Mucosa of descending colon (tissue), 3 donors: ENCODE measurements around the gene KPNA2. TPM values are rescaled to one million over a fixed set of nuclear protein-coding genes. Genes with fewer than 3 reads are reported as not detected.
"Not testable (repeated sequence)": the region's sequence is repeated elsewhere in the genome, so short reads cannot be mapped to it uniquely, and the experiment has no call there.

Experiments
- ATAC-seq: fragments of 200-7000 bp; cut with Tn5 transposase; one replicate; pipeline ENCODE4 v1.9.1; 2020; ENCODE audit warnings: mild to moderate bottlenecking, moderate library complexity
- DNase-seq, 3 donors: peaks; one replicate each; pipeline ENCODE4 v3.0.0-alpha.2; 2020
- H3K36me3 ChIP-seq: fragments of 200-600 bp; one replicate; pipeline ENCODE4 v1.8.0; 2021; ENCODE audit warnings: low read depth, mild to moderate bottlenecking
- H3K4me1 ChIP-seq: fragments of 200-600 bp; one replicate; pipeline ENCODE4 v1.8.0; 2021; ENCODE audit warnings: low read depth, mild to moderate bottlenecking
- H3K4me3 ChIP-seq: fragments of 200-600 bp; one replicate; pipeline ENCODE4 v1.8.0; 2021; ENCODE audit warnings: mild to moderate bottlenecking
- H3K9me3 ChIP-seq: fragments of 200-600 bp; one replicate; pipeline ENCODE4 v1.8.0; 2021; ENCODE audit warnings: mild to moderate bottlenecking
- CTCF ChIP-seq: fragments of 200-600 bp; IDR thresholded peaks from one replicate; pipeline ENCODE4 v1.8.0; 2022; ENCODE audit warnings: antibody characterized with exemption, mild to moderate bottlenecking
- intact Hi-C, 2 donors: fragments of 100-400 bp; cut with DNase I in 1 of 2; cut with micrococcal nuclease in 1 of 2; formaldehyde crosslinking; loops; one replicate each; pipeline versions ENCODE4 v1.11.0 to v1.11.1; 2022; cut with DNase I, micrococcal nuclease
- total RNA-seq, 3 donors: library from RNA; stranded (reverse); fragmentation: NEBNext Ultra II Directional in 2 of 3; extraction: Animal tissue kit (Norgen Biotek cat#: 25700) in 2 of 3; gene quantifications; one replicate each; pipeline versions ENCODE4 v1.2.1 to v1.2.4, GENCODE V29; 2021 to 2023
- donor health status: DM: no; HTN: no; CAD: no; lungs with moderate emphysema.
- donor health status: DM: no; HTN: no; CAD: no.
- donor health status: DM: no; HTN: yes; CAD: no.

The KPNA2 gene
- total RNA-seq, 3 donors from 2014 or later: 15.2 to 50.3 (median 29.0) TPM

GRCh38 chr17:68036304-68037147, 991 bp downstream of the KPNA2 start:
- intact Hi-C loops: no loop called here
- no peaks in the 10 kb centered on the region for H3K36me3 ChIP-seq
- no peaks in the 10 kb centered on the region for H3K9me3 ChIP-seq
- no peak for ATAC-seq
- peak overlapping the region; percentile 89 for H3K4me3 ChIP-seq
- H3K4me1 ChIP-seq: peaks cover 10% of the 10 kb centered on the region
- TF ChIP-seq CTCF: no peak
- DNase-seq: no peak

- ATAC-seq (no peak), DNase-seq (no peak)
- intact Hi-C loops: no loop called here
- no peaks in the 10 kb centered on the region for H3K9me3 ChIP-seq
- H3K36me3 ChIP-seq: no peaks in the 10 kb centered on the region
- no peaks in the 10 kb centered on the region for H3K4me1 ChIP-seq
- no peak overlapping the region for H3K4me3 ChIP-seq
- no peak for TF ChIP-seq CTCF
Measured at GRCh38 chr17:68047153-68047846, 11.8 kb downstream of the KPNA2 start.

GRCh38 chr17:68047890-68048542, 12.5 kb downstream of the KPNA2 start:
- H3K9me3 ChIP-seq, ATAC-seq, intact Hi-C loops, H3K4me3 ChIP-seq, DNase-seq, H3K4me1 ChIP-seq, H3K36me3 ChIP-seq: not testable (repeated sequence)

GRCh38 chr17:68048996-68049395, 13.5 kb downstream of the KPNA2 start:
- ATAC-seq (no peak), DNase-seq (no peak)
- Histone ChIP-seq H3K4me1 (no peaks in the 10 kb centered on the region), H3K4me3 (no peak overlapping the region), H3K36me3 (no peaks in the 10 kb centered on the region), H3K9me3 (no peaks in the 10 kb centered on the region)
- no peak for TF ChIP-seq CTCF
- intact Hi-C loops: no loop called here

- H3K4me3 ChIP-seq, H3K4me1 ChIP-seq, H3K9me3 ChIP-seq, ATAC-seq, H3K36me3 ChIP-seq, DNase-seq, intact Hi-C loops: not testable (repeated sequence)
Measured at GRCh38 chr17:68049812-68050437, 14.4 kb downstream of the KPNA2 start.

- intact Hi-C loops, ATAC-seq, H3K4me3 ChIP-seq, H3K4me1 ChIP-seq, DNase-seq, H3K36me3 ChIP-seq, H3K9me3 ChIP-seq: not testable (repeated sequence)
Measured at GRCh38 chr17:68051321-68052312, 16.1 kb downstream of the KPNA2 start.
